ENCODE data around the gene RAB6B.

GRCh38 chr3:133940536-133940935, 44.9 kb upstream of the RAB6B start:
- no peak for TF ChIP-seq CTCF (IDR thresholded peaks at IDR 0.05; ENCODE audit: low read depth, low read length)
- no peak for TF ChIP-seq POLR2A (IDR thresholded peaks at IDR 0.05; ENCODE audit: extremely low read depth, insufficient read length)
- TF ChIP-seq MAX (IDR thresholded peaks at IDR 0.05; ENCODE audit: low read depth, low read length), result no peak

Measured in NB4 (cell line).